ENCODE results near the gene BST2.
"Not testable (repeated sequence)": the region's sequence is repeated elsewhere in the genome, so short reads cannot be mapped to it uniquely, and the experiment has no call there.

The BST2 gene

GRCh38 chr19:17389957-17390664 lies 15.3 kb downstream of the BST2 start:
- no peak for DNase-seq

DNA sequence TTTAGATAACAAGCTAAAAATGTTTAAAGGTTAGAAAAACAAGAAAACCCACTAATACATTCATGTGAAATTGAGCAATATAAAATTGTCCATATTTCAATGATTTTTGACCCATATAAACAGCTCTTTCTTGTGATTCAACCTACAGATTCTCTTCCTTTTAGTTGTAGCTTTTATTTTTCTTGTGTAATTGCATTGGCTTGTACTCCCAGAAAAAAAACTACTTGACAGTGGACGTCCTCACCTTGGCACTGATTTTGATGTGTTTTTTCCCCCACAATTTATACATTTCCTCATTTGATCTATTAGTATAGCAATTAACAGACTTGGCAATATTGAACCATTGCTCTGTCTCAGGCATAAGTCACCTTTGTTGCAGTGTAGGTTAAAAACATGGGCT lies 16.1 kb downstream of the BST2 start:
- no peak for DNase-seq

GRCh38 chr19:17385878-17386611 lies 19.4 kb downstream of the BST2 start:
- DNase-seq, result peak; percentile 55

GRCh38 chr19:17380426-17381138 lies 24.8 kb downstream of the BST2 start:
- no peak for DNase-seq

DNA sequence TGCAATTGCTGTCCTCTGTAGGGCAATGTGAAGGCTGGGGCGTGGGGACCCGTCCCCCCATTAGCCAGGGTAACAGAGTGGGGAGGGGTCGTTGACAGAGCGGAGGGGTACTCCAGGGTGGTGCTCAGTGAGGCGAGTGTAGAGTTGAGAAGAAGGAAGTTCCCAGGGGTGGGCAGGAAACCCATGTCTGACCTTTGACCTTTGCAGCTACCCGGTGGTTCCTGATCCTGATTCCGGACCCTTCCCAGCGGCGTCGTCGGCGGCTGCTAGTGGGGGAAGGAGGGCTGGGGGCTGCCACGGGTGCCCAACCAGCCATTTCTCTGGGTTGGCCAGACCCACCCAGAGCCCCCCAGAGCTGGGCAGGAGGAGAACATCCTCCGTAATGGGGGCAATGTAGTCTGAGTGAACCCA lies 26.2 kb downstream of the BST2 start:
- no peak for DNase-seq

- no peak for DNase-seq
Measured at GRCh38 chr19:17378271-17378670, 27.2 kb downstream of the BST2 start.

DNA sequence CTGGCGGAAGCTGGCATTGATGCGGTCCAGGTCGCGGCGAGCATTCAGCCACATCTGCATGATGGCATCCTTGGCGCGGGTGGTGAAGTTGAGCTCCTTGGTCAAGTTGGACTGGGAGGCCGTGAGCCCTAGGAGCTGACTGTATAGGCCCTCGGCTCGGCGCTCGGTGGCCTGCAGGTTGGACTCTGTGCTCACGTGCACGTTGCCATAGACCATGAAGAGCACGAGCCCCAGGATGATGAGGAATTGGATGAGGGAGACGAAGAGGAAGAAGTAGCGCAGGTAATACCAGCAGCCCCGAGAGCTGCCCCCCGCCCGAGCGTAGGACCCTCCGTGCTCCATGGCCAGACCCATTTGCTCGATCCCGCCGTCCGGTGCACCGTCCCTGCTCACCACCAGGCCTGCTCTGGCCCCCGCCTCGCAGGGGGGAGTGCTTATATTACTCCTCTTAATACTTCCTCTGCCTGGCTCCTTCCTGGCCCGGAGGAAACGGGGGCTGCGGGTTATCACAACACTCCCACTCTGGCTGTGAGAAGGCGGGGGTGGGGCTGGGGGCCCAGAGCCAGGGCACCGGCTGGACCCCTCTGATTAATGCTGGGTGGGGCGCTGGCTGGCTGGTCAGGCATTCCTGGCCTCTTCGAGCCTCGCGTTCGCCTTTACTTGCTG lies 28.4 kb downstream of the BST2 start, which contains the start of gene PLVAP:
PLVAP (minus strand) TSS at position 408 of the 666 bp plus-strand sequence; CDS start at position 354, 54 bp downstream.
- DNase-seq, result no peak

- peak; percentile 56 for DNase-seq
Measured at GRCh38 chr19:17370026-17370587, 35.3 kb downstream of the BST2 start.

- no peak for DNase-seq
Measured at GRCh38 chr19:17365361-17365760, 40.1 kb downstream of the BST2 start.

GRCh38 chr19:17363852-17364605 lies 41.4 kb downstream of the BST2 start:
- DNase-seq, result not testable (repeated sequence)

- no peak for DNase-seq
Measured at GRCh38 chr19:17359905-17360800, 45.3 kb downstream of the BST2 start.

DNA sequence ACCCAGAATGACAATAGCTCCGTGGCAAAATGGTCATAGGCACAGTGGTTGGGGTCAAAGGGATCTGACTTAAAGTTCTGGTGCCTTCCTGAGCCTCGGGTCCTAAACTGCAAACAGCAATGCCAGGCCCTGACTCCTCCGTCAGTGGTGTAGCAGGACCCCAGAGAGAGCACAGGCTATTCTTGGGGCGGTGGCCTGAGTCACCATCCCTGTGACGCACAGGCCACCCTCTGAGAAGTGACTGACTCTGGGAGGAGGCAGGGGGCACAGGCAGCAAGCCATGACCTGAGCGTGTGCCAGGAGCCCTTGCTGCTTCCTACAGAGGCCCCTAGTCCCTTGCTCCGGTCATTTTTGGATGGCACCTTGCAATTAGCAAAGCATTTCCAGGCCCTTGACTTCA lies 47.0 kb downstream of the BST2 start:
- no peak for DNase-seq

- DNase-seq, result no peak
Measured at GRCh38 chr19:17357724-17358123, 47.7 kb downstream of the BST2 start.

- no peak for DNase-seq
Measured at GRCh38 chr19:17357078-17357666, 48.3 kb downstream of the BST2 start.

DNA sequence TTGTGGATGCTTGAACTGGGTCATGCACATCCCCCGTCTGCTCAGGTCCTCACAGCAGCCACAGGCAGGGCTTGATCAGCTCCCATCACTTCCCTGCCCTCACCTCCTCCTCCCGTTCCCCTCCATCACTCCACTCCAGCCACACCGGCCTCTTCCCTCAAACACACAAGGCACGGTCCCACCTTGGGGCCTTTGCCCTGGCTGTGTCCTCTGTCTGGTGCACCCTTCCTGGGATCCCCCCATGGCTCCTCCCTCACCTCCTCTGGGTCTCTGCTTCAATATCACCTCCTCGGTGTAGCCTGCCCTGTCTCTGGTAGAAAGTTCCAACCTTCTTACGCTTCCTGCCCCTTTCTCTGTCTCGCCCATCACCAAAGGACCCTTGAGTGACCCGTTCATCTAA lies 52.0 kb downstream of the BST2 start:
- no peak for DNase-seq
